ENCODE results near the gene P3H2. TPM values are rescaled to one million over a fixed set of nuclear protein-coding genes. Genes with fewer than 3 reads are reported as not detected.

P3H2 gene
- total and polyA plus RNA-seq, 2 donors (not counting 1 experiment from before 2014, with no cell fraction given): 20.5 to 21.6 TPM

- Histone ChIP-seq H2AFZ (ENCODE audit: low read length) (no peak overlapping the region), H3K36me3 (ENCODE audit: control insufficient read depth, insufficient read depth, low read length) (no peaks in the 10 kb centered on the region), H3K4me2 (ENCODE audit: extremely low read depth, insufficient read depth, low read length) (no peak overlapping the region), H3K4me1 (ENCODE audit: control insufficient read depth, extremely low read depth, insufficient read depth, low read length) (peaks cover 5% of the 10 kb centered on the region), H3K79me2 (ENCODE audit: control insufficient read depth, insufficient read depth, low read length) (no peaks in the 10 kb centered on the region), H4K20me1 (ENCODE audit: control insufficient read depth, extremely low read depth, insufficient read depth, low read length) (no peaks in the 10 kb centered on the region), H3K4me3 (replicated peaks in 1 of 4; ENCODE audit: control extremely low read depth in 1 of 4, insufficient read depth in 1 of 4, low read depth in 3 of 4, low read length in 4 of 4) (no peak overlapping the region), H3K9me3 (ENCODE audit: control insufficient read depth, insufficient read depth, low read depth, low read length) (no peaks in the 10 kb centered on the region), H3K27ac (ENCODE audit: insufficient read depth, low read length) (peak overlapping the region; percentile 44), H3K27me3 (ENCODE audit: control insufficient read depth, insufficient read depth, low read length) (no peaks in the 10 kb centered on the region), H3K9ac (ENCODE audit: insufficient read depth, low read length) (no peak overlapping the region)
- no peak for TF ChIP-seq CTCF (conservative IDR thresholded peaks at IDR 0.05 in 1 of 2, IDR thresholded peaks at IDR 0.05 in 1 of 2; ENCODE audit: low read depth in 1 of 2, low read length in 2 of 2)
- no peak for TF ChIP-seq EZH2 (IDR thresholded peaks at IDR 0.05; ENCODE audit: low read length, missing control alignments)
- peak; percentile 91 to 95 for DNase-seq (ENCODE audit: low read depth in 2 of 2)
Measured at GRCh38 chr3:189914799-189915198, 205.9 kb downstream of the P3H2 start.

- Histone ChIP-seq H3K27me3 (ENCODE audit: control insufficient read depth, insufficient read depth, low read length) (no peaks in the 10 kb centered on the region), H2AFZ (ENCODE audit: low read length) (no peak overlapping the region), H3K4me2 (ENCODE audit: extremely low read depth, insufficient read depth, low read length) (no peak overlapping the region), H3K27ac (ENCODE audit: insufficient read depth, low read length) (no peak overlapping the region), H3K36me3 (ENCODE audit: control insufficient read depth, insufficient read depth, low read length) (no peaks in the 10 kb centered on the region), H3K4me3 (replicated peaks in 1 of 4; ENCODE audit: control extremely low read depth in 1 of 4, insufficient read depth in 1 of 4, low read depth in 3 of 4, low read length in 4 of 4) (no peak overlapping the region), H3K79me2 (ENCODE audit: control insufficient read depth, insufficient read depth, low read length) (no peaks in the 10 kb centered on the region), H3K4me1 (ENCODE audit: control insufficient read depth, extremely low read depth, insufficient read depth, low read length) (peaks cover 10% of the 10 kb centered on the region), H3K9ac (ENCODE audit: insufficient read depth, low read length) (no peak overlapping the region), H4K20me1 (ENCODE audit: control insufficient read depth, extremely low read depth, insufficient read depth, low read length) (no peaks in the 10 kb centered on the region), H3K9me3 (ENCODE audit: control insufficient read depth, insufficient read depth, low read depth, low read length) (no peaks in the 10 kb centered on the region)
- no peak for DNase-seq (ENCODE audit: low read depth in 2 of 2)
- TF ChIP-seq CTCF (conservative IDR thresholded peaks at IDR 0.05 in 1 of 2, IDR thresholded peaks at IDR 0.05 in 1 of 2; ENCODE audit: low read depth in 1 of 2, low read length in 2 of 2) (no peak), EZH2 (IDR thresholded peaks at IDR 0.05; ENCODE audit: low read length, missing control alignments) (no peak)
Measured at GRCh38 chr3:189911001-189911400, 209.7 kb downstream of the P3H2 start.

- no peaks in the 10 kb centered on the region for H3K27me3 ChIP-seq (ENCODE audit: control insufficient read depth, insufficient read depth, low read length)
- no peak overlapping the region for H3K4me2 ChIP-seq (ENCODE audit: extremely low read depth, insufficient read depth, low read length)
- H3K27ac ChIP-seq (ENCODE audit: insufficient read depth, low read length): no peak overlapping the region
- H3K79me2 ChIP-seq (ENCODE audit: control insufficient read depth, insufficient read depth, low read length): no peaks in the 10 kb centered on the region
- peaks cover 5% of the 10 kb centered on the region for H3K4me1 ChIP-seq (ENCODE audit: control insufficient read depth, extremely low read depth, insufficient read depth, low read length)
- H3K4me3 ChIP-seq (replicated peaks in 1 of 4; ENCODE audit: control extremely low read depth in 1 of 4, insufficient read depth in 1 of 4, low read depth in 3 of 4, low read length in 4 of 4): no peak overlapping the region
- no peak overlapping the region for H3K9ac ChIP-seq (ENCODE audit: insufficient read depth, low read length)
- H2AFZ ChIP-seq (ENCODE audit: low read length): no peak overlapping the region
- H3K36me3 ChIP-seq (ENCODE audit: control insufficient read depth, insufficient read depth, low read length): no peaks in the 10 kb centered on the region
- no peaks in the 10 kb centered on the region for H3K9me3 ChIP-seq (ENCODE audit: control insufficient read depth, insufficient read depth, low read depth, low read length)
- DNase-seq (ENCODE audit: low read depth in 2 of 2): no peak
- TF ChIP-seq CTCF (conservative IDR thresholded peaks at IDR 0.05 in 1 of 2, IDR thresholded peaks at IDR 0.05 in 1 of 2; ENCODE audit: low read depth in 1 of 2, low read length in 2 of 2) (no peak), EZH2 (IDR thresholded peaks at IDR 0.05; ENCODE audit: low read length, missing control alignments) (no peak)
- H4K20me1 ChIP-seq (ENCODE audit: control insufficient read depth, extremely low read depth, insufficient read depth, low read length): no peaks in the 10 kb centered on the region
Measured at GRCh38 chr3:189909573-189909972, 211.1 kb downstream of the P3H2 start.
